ENCODE results near the gene ATP2A1.
"Not testable (repeated sequence)": the region's sequence is repeated elsewhere in the genome, so short reads cannot be mapped to it uniquely, and the experiment has no call there.

ATP2A1 gene

GRCh38 chr16:28935924-28936783 lies 57.9 kb downstream of the ATP2A1 start:
- no peak for DNase-seq (ENCODE audit: low read depth)

- no peak for DNase-seq (ENCODE audit: low read depth)
Observed at GRCh38 chr16:28936784-28937155, 58.5 kb downstream of the ATP2A1 start.

- no peak for DNase-seq (ENCODE audit: low read depth)
Observed at GRCh38 chr16:28937222-28937876, 59.1 kb downstream of the ATP2A1 start.

GRCh38 chr16:28938721-28939120 lies 60.4 kb downstream of the ATP2A1 start:
- DNase-seq (ENCODE audit: low read depth): no peak

- not testable (repeated sequence) for DNase-seq (ENCODE audit: low read depth)
Observed at GRCh38 chr16:28939825-28940224, 61.5 kb downstream of the ATP2A1 start.

- no peak for DNase-seq (ENCODE audit: low read depth)
Observed at GRCh38 chr16:28943281-28943680, 65.0 kb downstream of the ATP2A1 start.

GRCh38 chr16:28946681-28947080 lies 68.4 kb downstream of the ATP2A1 start:
- no peak for DNase-seq (ENCODE audit: low read depth)

- peak; percentile 99 for DNase-seq (ENCODE audit: low read depth)
Observed at GRCh38 chr16:28950648-28951409, 72.5 kb downstream of the ATP2A1 start, which contains the start of gene NFATC2IP. Gene NFATC2IP (plus strand): TSS chr16:28950937. CDS start chr16:28951012, 75 bp downstream.

GRCh38 chr16:28951410-28951943 lies 73.2 kb downstream of the ATP2A1 start:
- DNase-seq (ENCODE audit: low read depth): no peak

Measured in non-pigmented ciliary epithelial cell (primary cell).